Ascending aorta (tissue), 2 donors: ENCODE data around the gene HEXD. TPM values are rescaled to one million over a fixed set of nuclear protein-coding genes. Genes with fewer than 3 reads are reported as not detected.

Source experiments
- DNase-seq, 2 donors: peaks; one replicate each; pipeline ENCODE4 v3.0.0-alpha.2; 2019; ENCODE audit warnings: low spot score in 2 of 2
- H3K27ac ChIP-seq, 2 donors: fragments of 200-600 bp; sonication (generic); one replicate each; pipeline ENCODE4 v1.5.1; 2016 to 2017; ENCODE audit warnings: mild to moderate bottlenecking in 1 of 2
- H3K27me3 ChIP-seq: fragments of 200-600 bp; sonication (generic); one replicate; pipeline ENCODE4 v1.5.1; 2017
- H3K36me3 ChIP-seq, 2 donors: fragments of 200-600 bp; sonication (generic); one replicate each; pipeline ENCODE4 v1.5.1; 2016
- H3K4me1 ChIP-seq, 2 donors: fragments of 200-600 bp; sonication (generic); one replicate each; pipeline ENCODE4 v1.5.1; 2016 to 2017; ENCODE audit warnings: mild to moderate bottlenecking in 1 of 2
- H3K4me3 ChIP-seq, 2 donors: fragments of 200-600 bp; sonication (generic); one replicate each; pipeline ENCODE4 v1.5.1; 2016 to 2017; ENCODE audit warnings: mild to moderate bottlenecking in 1 of 2
- H3K9me3 ChIP-seq, 2 donors: fragments of 200-600 bp; sonication (generic); one replicate each; pipeline ENCODE4 v1.5.1; 2016
- CTCF ChIP-seq, 3 experiments: fragments of 200-600 bp in 2 of 3; fragments of 450-650 bp in 1 of 3; sonication (generic) in 2 of 3; IDR thresholded peaks; one replicate each; pipeline ENCODE4 v1.5.1; 2016 to 2019; ENCODE audit warnings: antibody characterized with exemption in 3 of 3, mild to moderate bottlenecking in 1 of 3, moderate library complexity in 1 of 3
- intact Hi-C: fragments of 100-400 bp; cut with DNase I; formaldehyde crosslinking; loops from one replicate; pipeline ENCODE4 v1.15.1; 2023
- total RNA-seq: library from RNA; depleted of rRNA; stranded (reverse); fragments of >200 nt; gene quantifications from one replicate; pipeline ENCODE4 v1.1.0, GENCODE V29; 2016

Gene HEXD
- total RNA-seq, 1 donor from 2014 or later: 40.4 TPM

- H3K36me3 ChIP-seq: peaks cover 43 to 56% of the 10 kb centered on the region in 2 donors
- no peak for TF ChIP-seq CTCF (IDR thresholded peaks at IDR 0.05)
- H3K4me3 ChIP-seq: no peak overlapping the region
- intact Hi-C loops: no loop called here
- no peaks in the 10 kb centered on the region for H3K27me3 ChIP-seq
- DNase-seq: no peak
- H3K4me1 ChIP-seq: peaks cover 0 to 15% of the 10 kb centered on the region in 2 donors
- no peaks in the 10 kb centered on the region for H3K9me3 ChIP-seq
- peak overlapping the region in 1 of 2 donors; percentile 6 for H3K27ac ChIP-seq
Measured at GRCh38 chr17:82461827-82462524, 43.8 kb downstream of the HEXD start.

- intact Hi-C loops: no loop called here
- Histone ChIP-seq H3K4me1 (peaks cover 0 to 8% of the 10 kb centered on the region in 2 donors), H3K27ac (peak overlapping the region; percentile 5 to 49), H3K27me3 (no peaks in the 10 kb centered on the region), H3K4me3 (no peak overlapping the region), H3K9me3 (no peaks in the 10 kb centered on the region), H3K36me3 (peaks cover 51 to 65% of the 10 kb centered on the region in 2 donors)
- no peak for TF ChIP-seq CTCF (IDR thresholded peaks at IDR 0.05)
- no peak for DNase-seq
Measured at GRCh38 chr17:82463391-82463790, 45.2 kb downstream of the HEXD start.

- Histone ChIP-seq H3K27me3 (no peaks in the 10 kb centered on the region), H3K27ac (peak overlapping the region; percentile 14 to 49), H3K9me3 (no peaks in the 10 kb centered on the region), H3K4me1 (peaks cover 0 to 8% of the 10 kb centered on the region in 2 donors), H3K4me3 (no peak overlapping the region), H3K36me3 (peaks cover 57 to 71% of the 10 kb centered on the region in 2 donors)
- DNase-seq: no peak
- no peak for TF ChIP-seq CTCF (IDR thresholded peaks at IDR 0.05)
- intact Hi-C loops: no loop called here
Measured at GRCh38 chr17:82463925-82464566, 45.9 kb downstream of the HEXD start.

- peaks cover 62 to 76% of the 10 kb centered on the region in 2 donors for H3K36me3 ChIP-seq
- no peak for TF ChIP-seq CTCF (IDR thresholded peaks at IDR 0.05)
Measured at GRCh38 chr17:82464567-82464929, 46.4 kb downstream of the HEXD start.

GRCh38 chr17:82465023-82465603 lies 47.0 kb downstream of the HEXD start:
- intact Hi-C loops: no loop called here
- no peak for DNase-seq
- TF ChIP-seq CTCF (IDR thresholded peaks at IDR 0.05): no peak
- Histone ChIP-seq H3K27me3 (no peaks in the 10 kb centered on the region), H3K4me3 (no peak overlapping the region), H3K4me1 (peaks cover 0 to 4% of the 10 kb centered on the region in 2 donors), H3K36me3 (peaks cover 65 to 81% of the 10 kb centered on the region in 2 donors), H3K27ac (no peak overlapping the region), H3K9me3 (no peaks in the 10 kb centered on the region)

More at GRCh38 chr17:82464567-82464929, 46.4 kb downstream of the HEXD start:
- intact Hi-C loops: no loop called here
- Histone ChIP-seq H3K4me3 (no peak overlapping the region), H3K4me1 (peaks cover 0 to 5% of the 10 kb centered on the region in 2 donors), H3K27me3 (no peaks in the 10 kb centered on the region), H3K9me3 (no peaks in the 10 kb centered on the region), H3K27ac (peak overlapping the region in 1 of 2 donors; percentile 14)
- no peak for DNase-seq
